Neuronal stem cell (in vitro differentiated cells): ENCODE data around the gene TEAD4.

Experiments used
- DNase-seq: peaks from one replicate; pipeline ENCODE4 v3.0.0-alpha.2; 2013; ENCODE audit warnings: low spot score
- H2AFZ ChIP-seq: one replicate; pipeline ENCODE4 v1.6.1; 2013; ENCODE audit warnings: mild to moderate bottlenecking, low read length, inconsistent platforms
- H2AK5ac ChIP-seq: 2 replicates; pipeline ENCODE4 v1.6.1; 2013; ENCODE audit warnings: low read depth, mild to moderate bottlenecking, inconsistent platforms, low read length, moderate library complexity, mixed read lengths
- H2BK120ac ChIP-seq: 2 replicates; pipeline ENCODE4 v1.6.1; 2013; ENCODE audit warnings: low read depth, mild to moderate bottlenecking, inconsistent platforms, low read length, moderate library complexity, mixed read lengths
- H2BK12ac ChIP-seq: one replicate; pipeline ENCODE4 v1.6.1; 2013; ENCODE audit warnings: low read length, inconsistent platforms
- H2BK15ac ChIP-seq: 2 replicates; pipeline ENCODE4 v1.6.1; 2013; ENCODE audit warnings: mild to moderate bottlenecking, low read length, inconsistent platforms, mixed read lengths
- H2BK5ac ChIP-seq: one replicate; pipeline ENCODE4 v1.6.1; 2013; ENCODE audit warnings: inconsistent platforms, mild to moderate bottlenecking, low read length, moderate library complexity
- H3K14ac ChIP-seq: one replicate; pipeline ENCODE4 v1.6.1; 2013; ENCODE audit warnings: low read length, inconsistent platforms
- H3K18ac ChIP-seq: 2 replicates; pipeline ENCODE4 v1.6.1; 2013; ENCODE audit warnings: low read length, inconsistent platforms
- H3K23ac ChIP-seq: 2 replicates; pipeline ENCODE4 v1.6.1; 2013; ENCODE audit warnings: low read depth, mild to moderate bottlenecking, mixed read lengths, low read length, inconsistent platforms; ENCODE audit not compliant: poor library complexity
- H3K27ac ChIP-seq: replicated peaks from 3 replicates; pipeline ENCODE4 v1.5.1; 2013; ENCODE audit warnings: low read length, inconsistent platforms
- H3K27me3 ChIP-seq, 3 experiments: 2 replicates each; pipeline ENCODE4 v1.6.1; 2013; ENCODE audit warnings: low read length in 3 of 3, mild to moderate bottlenecking in 2 of 3, inconsistent platforms in 1 of 3, low read depth in 1 of 3, mixed read lengths in 1 of 3, moderate library complexity in 1 of 3; ENCODE audit not compliant: control insufficient read depth in 3 of 3, insufficient read depth in 3 of 3
- H3K36me3 ChIP-seq, 2 donors: replicated peaks in 1 of 2; 2 replicates each; pipeline ENCODE4 v1.6.1; 2013; ENCODE audit warnings: low read length in 2 of 2; ENCODE audit not compliant: control insufficient read depth in 2 of 2, insufficient read depth in 2 of 2
- H3K4ac ChIP-seq: 2 replicates; pipeline ENCODE4 v1.6.1; 2013; ENCODE audit warnings: inconsistent platforms, mild to moderate bottlenecking, low read length, moderate library complexity
- H3K4me1 ChIP-seq, 2 donors: 1 replicate in 1 of 2; 2 replicates in 1 of 2; pipeline ENCODE4 v1.6.1; 2013; ENCODE audit warnings: low read length in 2 of 2, low read depth in 1 of 2; ENCODE audit not compliant: control insufficient read depth in 2 of 2, insufficient read depth in 1 of 2
- H3K4me2 ChIP-seq: one replicate; pipeline ENCODE4 v1.6.1; 2013; ENCODE audit warnings: mild to moderate bottlenecking, low read length, inconsistent platforms; ENCODE audit not compliant: insufficient read depth, poor library complexity, severe bottlenecking
- H3K4me3 ChIP-seq, 2 donors: 2 replicates each; pipeline ENCODE4 v1.5.1; 2013; ENCODE audit warnings: low read length in 2 of 2, mild to moderate bottlenecking in 2 of 2, inconsistent platforms in 1 of 2, moderate library complexity in 1 of 2
- H3K79me1 ChIP-seq: one replicate; pipeline ENCODE4 v1.6.1; 2013; ENCODE audit warnings: low read depth, mild to moderate bottlenecking, inconsistent platforms, low read length, moderate library complexity
- H3K9ac ChIP-seq: one replicate; pipeline ENCODE4 v1.6.1; 2013; ENCODE audit warnings: mild to moderate bottlenecking, low read depth, low read length, inconsistent platforms; ENCODE audit not compliant: poor library complexity
- H3K9me3 ChIP-seq, 2 donors: replicated peaks in 1 of 2; 2 replicates each; pipeline versions ENCODE3 to v1.6.1; 2013; ENCODE audit warnings: low read length in 2 of 2, mild to moderate bottlenecking in 2 of 2, inconsistent platforms in 1 of 2, low read depth in 1 of 2, mixed read lengths in 1 of 2, moderate library complexity in 1 of 2; ENCODE audit not compliant: control insufficient read depth in 2 of 2, insufficient read depth in 1 of 2
- H4K8ac ChIP-seq: one replicate; pipeline ENCODE4 v1.6.1; 2013; ENCODE audit warnings: low read depth, mild to moderate bottlenecking, inconsistent platforms, low read length, moderate library complexity
- H4K91ac ChIP-seq: one replicate; pipeline ENCODE4 v1.6.1; 2013; ENCODE audit warnings: low read length, low read depth, mild to moderate bottlenecking, inconsistent platforms; ENCODE audit not compliant: poor library complexity
- WGBS, 2 donors: extraction: QIAGEN DNeasy Blood & Tissue Kit; methylation state at CpG; one replicate each; pipeline ENCODE4 v1.1.7; 2013; ENCODE audit warnings: missing lambda C conversion rate in 2 of 2, mixed read lengths in 1 of 2; ENCODE audit not compliant: insufficient read length in 2 of 2, insufficient replicate concordance in 1 of 2; ENCODE audit errors: extremely low coverage in 2 of 2; 5-methylcytosine and 5-hydroxymethylcytosine counted together

TEAD4 gene

DNA sequence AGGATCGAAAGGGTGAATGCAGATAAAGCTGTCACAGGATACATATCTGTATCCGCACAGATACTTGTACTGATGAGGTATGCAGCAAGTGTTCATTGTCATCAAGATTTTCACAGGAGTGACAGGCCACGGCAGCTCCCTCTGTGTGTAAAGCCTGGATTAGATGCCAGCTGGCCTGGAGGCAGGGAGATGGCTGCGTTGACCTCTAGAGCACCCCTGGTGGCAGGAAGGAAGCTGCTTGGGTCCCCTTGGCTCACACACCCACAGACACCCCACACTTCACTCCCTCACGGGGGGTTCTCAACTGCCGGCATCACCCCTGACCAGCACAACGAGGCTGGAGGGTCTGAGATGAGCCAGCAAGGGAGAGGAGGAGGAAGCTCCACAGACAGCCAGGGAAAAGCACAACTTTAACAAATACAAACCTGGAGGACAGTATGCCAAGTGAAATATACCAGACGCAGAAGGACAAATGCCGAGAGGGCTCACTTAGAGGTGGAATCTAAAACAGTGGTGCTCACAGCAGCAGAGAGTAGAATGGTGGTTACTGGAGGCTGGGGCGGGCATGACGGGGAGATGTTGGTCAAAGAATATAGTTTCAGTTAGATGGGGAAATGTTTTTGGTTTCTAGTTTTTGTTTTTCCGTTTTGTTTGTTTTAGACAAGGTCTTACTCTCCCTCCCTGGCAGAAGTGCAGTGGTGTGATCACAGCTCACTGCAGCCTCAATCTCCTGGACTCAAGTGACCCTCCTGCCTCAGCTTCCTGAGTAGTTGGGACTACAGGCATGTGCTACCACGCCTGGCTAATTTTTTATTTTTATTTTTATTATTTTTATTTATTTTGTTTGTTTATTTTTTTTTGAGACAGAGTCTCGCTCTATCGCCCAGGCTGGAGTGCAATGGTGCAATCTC lies 45.7 kb downstream of the TEAD4 start:
- H3K27me3 ChIP-seq: no peaks in the 10 kb centered on the region
- H2BK5ac ChIP-seq: no peak overlapping the region
- no peak overlapping the region for H4K8ac ChIP-seq
- DNase-seq: no peak
- H3K4ac ChIP-seq: no peak overlapping the region
- no peak overlapping the region for H2BK15ac ChIP-seq
- no peak overlapping the region for H2BK12ac ChIP-seq
- H3K23ac ChIP-seq: no peak overlapping the region
- no peaks in the 10 kb centered on the region for H3K4me1 ChIP-seq
- H3K36me3 ChIP-seq: peaks cover 13 to 46% of the 10 kb centered on the region in 2 donors
- H3K79me1 ChIP-seq: peaks cover 3% of the 10 kb centered on the region
- H2BK120ac ChIP-seq: no peak overlapping the region
- H3K4me2 ChIP-seq: no peak overlapping the region
- no peak overlapping the region for H3K14ac ChIP-seq
- no peaks in the 10 kb centered on the region for H3K9me3 ChIP-seq
- H2AK5ac ChIP-seq: no peak overlapping the region
- H3K9ac ChIP-seq: no peak overlapping the region
- H3K4me3 ChIP-seq: no peak overlapping the region
- H3K18ac ChIP-seq: no peak overlapping the region
- no peak overlapping the region for H4K91ac ChIP-seq
- H2AFZ ChIP-seq: no peak overlapping the region
- no peak overlapping the region for H3K27ac ChIP-seq
- WGBS, 2 donors: no CpG with 5 or more reads among the region's 15 CpGs

DNA sequence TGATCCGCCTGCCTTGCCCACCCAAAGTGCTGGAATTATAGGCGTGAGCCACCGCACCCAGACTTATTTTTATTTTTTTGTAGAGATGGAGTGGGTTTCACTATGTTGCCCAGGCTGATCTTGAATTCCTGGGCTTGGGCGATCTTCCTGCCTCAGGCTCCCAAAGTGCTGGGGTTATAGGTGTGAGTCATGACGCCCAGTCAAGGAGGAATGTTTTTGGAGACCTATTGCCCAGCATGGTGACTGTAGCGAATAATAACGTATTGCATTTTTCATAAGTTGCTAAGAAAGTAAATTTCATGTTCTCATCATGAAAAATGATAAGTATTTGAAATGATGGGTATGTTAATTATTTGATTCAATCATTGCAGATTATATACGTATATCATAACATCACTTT lies 46.5 kb downstream of the TEAD4 start:
- no peak overlapping the region for H2BK15ac ChIP-seq
- no peak overlapping the region for H2BK5ac ChIP-seq
- H3K4ac ChIP-seq: no peak overlapping the region
- no peak overlapping the region for H3K27ac ChIP-seq
- H2BK12ac ChIP-seq: no peak overlapping the region
- H2AK5ac ChIP-seq: no peak overlapping the region
- H3K79me1 ChIP-seq: peaks cover 3% of the 10 kb centered on the region
- no peak overlapping the region for H3K4me3 ChIP-seq
- no peak overlapping the region for H3K14ac ChIP-seq
- H3K9ac ChIP-seq: no peak overlapping the region
- H3K4me2 ChIP-seq: no peak overlapping the region
- no peak overlapping the region for H2BK120ac ChIP-seq
- no peak overlapping the region for H3K23ac ChIP-seq
- H3K36me3 ChIP-seq: peaks cover 13 to 50% of the 10 kb centered on the region in 2 donors
- WGBS, 2 donors: no CpG with 5 or more reads among the region's 8 CpGs
- H3K18ac ChIP-seq: no peak overlapping the region
- no peak for DNase-seq
- H4K8ac ChIP-seq: no peak overlapping the region
- H3K27me3 ChIP-seq: no peaks in the 10 kb centered on the region
- H2AFZ ChIP-seq: no peak overlapping the region
- H3K4me1 ChIP-seq: no peaks in the 10 kb centered on the region
- no peaks in the 10 kb centered on the region for H3K9me3 ChIP-seq
- H4K91ac ChIP-seq: no peak overlapping the region

DNA sequence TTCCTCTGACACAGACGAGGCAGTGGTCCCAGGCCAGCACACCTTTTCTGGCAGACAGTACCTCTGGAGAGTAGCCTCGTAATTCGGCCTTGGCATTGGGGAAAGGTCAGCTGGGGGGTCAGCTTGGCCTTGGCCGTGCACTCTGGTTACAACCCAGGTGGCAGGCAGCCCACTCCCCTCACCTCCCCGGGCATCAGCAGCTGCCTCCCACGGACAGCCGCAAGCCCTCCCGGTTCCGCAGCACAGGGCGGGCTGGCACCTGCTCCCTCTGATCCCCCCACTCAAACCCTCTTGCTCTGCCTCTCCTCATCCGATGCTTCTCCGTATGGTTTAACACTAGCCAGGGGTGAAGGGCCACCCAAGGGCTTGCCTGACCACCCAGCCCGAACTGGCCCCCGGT lies 50.6 kb downstream of the TEAD4 start:
- H3K27ac ChIP-seq: no peak overlapping the region

DNA sequence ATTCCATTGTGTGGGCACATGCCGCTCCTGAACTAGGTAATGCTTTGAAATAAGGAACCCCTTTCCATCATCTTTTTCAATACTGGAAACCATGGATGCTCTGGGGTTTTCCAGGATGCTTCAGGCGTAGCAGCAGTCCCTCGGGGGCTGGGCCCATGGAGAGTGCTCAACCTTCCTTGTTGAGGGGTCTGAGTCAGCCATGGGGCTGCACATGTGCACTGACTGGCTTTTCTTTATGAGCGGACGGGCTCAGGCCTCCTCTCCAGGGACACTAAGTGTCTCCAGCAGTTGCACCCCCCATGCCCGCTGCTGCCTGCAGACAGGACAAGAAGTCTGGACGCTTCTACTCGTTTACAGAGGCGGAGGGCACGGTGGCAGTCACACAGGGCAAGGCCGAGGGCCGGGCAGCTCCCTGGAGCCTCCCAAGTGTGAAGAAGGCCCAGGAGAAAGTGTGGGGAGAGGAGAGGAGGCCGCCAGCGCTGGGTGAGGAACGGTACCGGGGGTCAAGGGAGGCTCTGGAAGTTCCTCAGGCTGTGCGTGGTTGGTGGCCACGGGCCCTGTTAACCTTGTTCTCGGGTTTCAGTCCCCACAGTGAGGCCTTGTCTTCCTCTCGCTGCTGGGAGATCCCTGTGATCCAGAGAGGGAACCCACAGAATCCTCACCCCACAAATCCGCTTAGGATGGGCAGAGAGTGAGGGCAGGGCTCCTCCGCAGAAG lies 51.2 kb downstream of the TEAD4 start:
- no CpG with 5 or more reads among the region's 22 CpGs for WGBS, 2 donors
- Histone ChIP-seq H4K91ac (no peak overlapping the region), H3K14ac (no peak overlapping the region), H3K18ac (no peak overlapping the region), H3K9me3 (no peaks in the 10 kb centered on the region), H3K9ac (no peak overlapping the region), H2BK12ac (no peak overlapping the region), H3K4ac (no peak overlapping the region), H2AK5ac (no peak overlapping the region), H3K4me1 (no peaks in the 10 kb centered on the region), H3K23ac (no peak overlapping the region), H2AFZ (no peak overlapping the region), H2BK120ac (no peak overlapping the region), H2BK15ac (no peak overlapping the region), H3K27me3 (no peaks in the 10 kb centered on the region), H3K4me2 (no peak overlapping the region), H3K27ac (no peak overlapping the region), H3K79me1 (no peaks in the 10 kb centered on the region), H2BK5ac (peak overlapping the region; percentile 19), H3K36me3 (peaks cover 5 to 36% of the 10 kb centered on the region in 2 donors), H3K4me3 (no peak overlapping the region), H4K8ac (no peak overlapping the region)
- no peak for DNase-seq

More for the DNA sequence above, 50.6 kb downstream of the TEAD4 start:
- Histone ChIP-seq H2AK5ac (no peak overlapping the region), H3K9ac (no peak overlapping the region), H3K79me1 (no peaks in the 10 kb centered on the region), H2BK5ac (no peak overlapping the region), H3K4ac (no peak overlapping the region), H3K18ac (no peak overlapping the region), H3K27me3 (no peaks in the 10 kb centered on the region), H3K14ac (no peak overlapping the region), H2BK12ac (no peak overlapping the region), H3K4me2 (no peak overlapping the region), H2BK120ac (no peak overlapping the region), H3K9me3 (no peaks in the 10 kb centered on the region), H2BK15ac (no peak overlapping the region), H3K4me3 (no peak overlapping the region), H3K36me3 (peaks cover 7 to 39% of the 10 kb centered on the region in 2 donors), H4K8ac (no peak overlapping the region), H4K91ac (no peak overlapping the region), H3K4me1 (no peaks in the 10 kb centered on the region), H3K23ac (no peak overlapping the region), H2AFZ (no peak overlapping the region)
- no CpG with 5 or more reads among the region's 14 CpGs for WGBS, 2 donors
- DNase-seq: no peak
